ENCODE data around the gene RS1.

The RS1 gene

DNA sequence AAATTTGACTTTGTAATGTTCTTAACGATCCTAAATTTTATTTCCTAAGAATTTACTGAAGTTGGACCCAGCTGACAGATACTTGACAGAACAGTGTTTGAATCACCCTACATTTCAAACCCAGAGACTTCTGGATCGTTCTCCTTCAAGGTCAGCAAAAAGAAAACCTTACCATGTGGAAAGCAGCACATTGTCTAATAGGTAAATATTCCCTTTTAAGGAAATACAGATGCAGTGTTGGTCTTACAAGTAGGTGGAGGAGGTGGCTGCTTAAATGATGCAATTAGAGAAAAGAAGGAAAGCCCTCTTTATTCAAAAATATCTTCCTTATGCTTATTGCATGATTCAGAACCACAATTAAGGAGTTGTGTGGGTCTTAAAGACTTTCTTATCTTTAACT, 73.5 kb downstream of the RS1 start:
- DNase-seq (ENCODE audit: low read depth, low spot score) = no peak

DNA sequence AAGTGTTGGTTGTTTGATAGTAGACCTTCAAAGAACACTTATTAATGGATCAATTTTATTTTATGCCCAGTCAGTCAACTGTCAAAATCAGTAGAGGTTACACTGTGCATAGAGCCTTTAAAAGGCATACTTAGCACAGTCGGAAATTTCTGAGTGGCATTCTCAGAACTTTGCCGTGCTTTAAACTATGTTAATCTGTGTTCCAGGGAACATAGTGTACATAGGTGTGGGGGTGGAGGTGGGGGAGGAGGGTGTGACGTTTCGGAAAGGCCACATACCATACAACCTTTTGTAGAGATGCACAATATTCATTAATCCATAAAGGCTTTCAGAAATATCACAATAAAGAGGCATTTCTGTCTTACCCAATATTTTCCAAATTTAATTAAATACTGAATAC, 75.8 kb downstream of the RS1 start:
- DNase-seq (ENCODE audit: low read depth, low spot score) = no peak

DNA sequence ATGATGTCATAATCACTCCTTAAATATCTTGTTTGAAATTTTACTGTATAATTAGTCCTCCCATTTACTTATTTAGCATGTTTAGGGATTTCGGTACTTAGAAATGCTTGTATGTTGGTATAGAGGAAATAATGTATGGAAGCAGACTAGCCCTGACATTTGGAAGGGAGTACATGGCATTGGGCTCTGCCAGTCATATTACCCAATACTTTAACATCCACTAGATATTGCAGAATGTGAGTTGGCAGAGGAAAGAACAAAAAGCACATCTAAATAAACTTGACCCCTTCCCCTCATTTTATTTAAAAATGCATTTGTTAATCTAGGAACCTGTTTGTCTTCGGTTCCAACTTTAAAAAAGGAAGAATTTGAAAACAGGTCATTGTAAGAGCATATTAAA, 77.8 kb downstream of the RS1 start:
- no peak for DNase-seq (ENCODE audit: low read depth, low spot score)

DNA sequence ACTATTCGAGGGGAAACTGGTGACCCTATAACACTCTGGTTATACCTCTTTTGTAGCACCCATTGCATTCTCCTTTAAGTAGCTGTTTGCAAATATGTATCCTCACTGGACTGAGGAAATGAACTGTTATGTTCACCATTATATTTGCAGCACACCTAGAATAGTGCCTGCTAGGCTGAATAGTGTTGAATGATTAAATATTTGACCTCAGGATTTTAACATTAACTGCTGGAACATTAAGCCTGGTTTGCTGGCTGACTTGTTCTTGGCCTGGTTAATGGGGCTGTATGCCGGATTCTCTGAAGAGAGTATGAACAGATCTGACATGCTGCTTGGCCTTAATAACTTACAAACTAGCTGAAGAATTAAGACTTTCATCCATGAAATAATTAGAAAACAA, 80.1 kb downstream of the RS1 start:
- DNase-seq (ENCODE audit: low read depth, low spot score) = no peak
